ENCODE measurements around the gene BTBD1.

Gene BTBD1

DNA sequence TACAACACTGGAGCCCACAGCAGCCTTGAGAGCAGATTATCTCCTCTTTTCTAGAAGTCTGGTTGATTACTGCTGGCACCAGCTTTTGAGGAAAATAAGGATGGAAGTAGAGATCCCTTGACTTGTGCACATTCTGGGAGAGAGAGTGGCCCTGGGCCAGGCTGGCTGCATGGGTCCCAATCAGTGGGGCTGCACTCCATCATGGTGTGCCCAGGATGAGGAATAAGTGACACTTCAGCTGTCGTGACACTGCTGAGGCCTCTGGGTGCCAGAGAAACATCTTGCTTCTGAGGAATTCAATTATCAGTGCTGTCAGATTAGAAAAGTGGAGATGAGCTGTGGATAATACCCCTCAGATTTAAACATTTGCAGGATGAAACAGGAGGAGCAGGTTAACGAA lies 72.0 kb downstream of the BTBD1 start:
- ATAC-seq: no peak

GRCh38 chr15:82993144-82993543 lies 73.9 kb downstream of the BTBD1 start:
- TF ChIP-seq ESRRG (CRISPR knock-in tag; IDR thresholded peaks at IDR 0.05): no peak
- no peak for TF ChIP-seq CSRNP3 (CRISPR knock-in tag; IDR thresholded peaks at IDR 0.05)
- TF ChIP-seq SNAI2 (CRISPR knock-in tag; IDR thresholded peaks at IDR 0.05): no peak
- no peak for TF ChIP-seq ZFP3 (CRISPR knock-in tag; IDR thresholded peaks at IDR 0.05)
- TF ChIP-seq OSR1 (CRISPR knock-in tag; IDR thresholded peaks at IDR 0.05): no peak
- TF ChIP-seq ZNF70 (CRISPR knock-in tag; IDR thresholded peaks at IDR 0.05): no peak
- no peak for TF ChIP-seq ZNF565 (CRISPR knock-in tag; conservative IDR thresholded peaks at IDR 0.05; ENCODE audit: low read depth)
- TF ChIP-seq TCF4 (CRISPR knock-in tag; IDR thresholded peaks at IDR 0.05; ENCODE audit: borderline replicate concordance): no peak
- TF ChIP-seq PATZ1 (CRISPR knock-in tag; IDR thresholded peaks at IDR 0.05; ENCODE audit: borderline replicate concordance): no peak
- ATAC-seq: no peak

More for the DNA sequence above, 72.0 kb downstream of the BTBD1 start:
- TF ChIP-seq TOX (CRISPR knock-in tag; IDR thresholded peaks at IDR 0.05; ENCODE audit: borderline replicate concordance): no peak
- TF ChIP-seq PATZ1 (CRISPR knock-in tag; IDR thresholded peaks at IDR 0.05; ENCODE audit: borderline replicate concordance): no peak
- no peak for TF ChIP-seq ZNF565 (CRISPR knock-in tag; conservative IDR thresholded peaks at IDR 0.05; ENCODE audit: low read depth)
- TF ChIP-seq GLIS3 (CRISPR knock-in tag; IDR thresholded peaks at IDR 0.05): no peak

- no peak for TF ChIP-seq CSRNP3 (CRISPR knock-in tag; IDR thresholded peaks at IDR 0.05)
- no peak for TF ChIP-seq ZNF70 (CRISPR knock-in tag; IDR thresholded peaks at IDR 0.05)
- TF ChIP-seq ZC3H10 (CRISPR knock-in tag; IDR thresholded peaks at IDR 0.05): no peak
- TF ChIP-seq PPARA (CRISPR knock-in tag; IDR thresholded peaks at IDR 0.05; ENCODE audit: borderline replicate concordance): no peak
Measured at GRCh38 chr15:82992436-82992998, 74.5 kb downstream of the BTBD1 start.

DNA sequence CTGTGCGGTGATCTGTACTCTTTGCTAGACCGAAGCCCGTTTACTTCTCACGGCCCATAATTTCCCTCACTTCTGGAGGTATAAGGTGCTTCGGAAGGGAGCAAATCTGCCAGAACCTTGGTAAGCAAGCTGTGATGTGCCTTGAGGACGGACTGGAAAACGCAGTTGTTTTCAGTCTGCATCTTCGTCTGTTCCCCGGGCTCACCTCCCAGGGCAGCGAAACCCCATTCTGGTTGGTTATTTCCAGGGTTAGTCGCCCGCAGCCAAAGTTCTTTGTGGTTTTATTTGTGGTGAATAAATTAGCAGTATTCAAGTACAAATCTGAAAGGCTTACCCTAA lies 80.6 kb downstream of the BTBD1 start:
- peak; percentile 58 for ATAC-seq

More at GRCh38 chr15:82992436-82992998, 74.5 kb downstream of the BTBD1 start:
- ATAC-seq: no peak

More for the DNA sequence above, 80.6 kb downstream of the BTBD1 start:
- TF ChIP-seq ARNTL (CRISPR knock-in tag; IDR thresholded peaks at IDR 0.05; ENCODE audit: borderline replicate concordance, low read depth): no peak
- no peak for TF ChIP-seq GLIS3 (CRISPR knock-in tag; IDR thresholded peaks at IDR 0.05)
- no peak for TF ChIP-seq SNAI2 (CRISPR knock-in tag; IDR thresholded peaks at IDR 0.05)
- no peak for TF ChIP-seq TOX (CRISPR knock-in tag; IDR thresholded peaks at IDR 0.05; ENCODE audit: borderline replicate concordance)
- no peak for TF ChIP-seq ESRRG (CRISPR knock-in tag; IDR thresholded peaks at IDR 0.05)
- TF ChIP-seq CSRNP3 (CRISPR knock-in tag; IDR thresholded peaks at IDR 0.05): no peak

Data from SK-N-SH treated with all-trans-retinoic acid at 6 μM for 48 hours (cell line).